Thoracic aorta (tissue), 2 donors: ENCODE measurements around the gene CARMIL1. TPM values are rescaled to one million over a fixed set of nuclear protein-coding genes. Genes with fewer than 3 reads are reported as not detected.
A peak's percentile ranks its signal among the peaks of the same experiment; 100 is the strongest.

ENCODE experiments used
- ATAC-seq: fragments of 150-250 bp; one replicate; pipeline ENCODE4 v1.8.0; 2017; ENCODE audit warnings: low read depth; ENCODE audit not compliant: insufficient number of reproducible peaks, low FRiP score
- DNase-seq: peaks from one replicate; pipeline ENCODE4 v3.0.0-alpha.2; 2020; ENCODE audit warnings: low spot score
- H3K27ac ChIP-seq, 2 donors: fragments of 200-600 bp; sonication (generic); 1 replicate in 1 of 2; 2 replicates in 1 of 2; pipeline ENCODE4 v1.5.1; 2016; ENCODE audit warnings: mild to moderate bottlenecking in 2 of 2, moderate library complexity in 2 of 2
- H3K27me3 ChIP-seq: fragments of 200-600 bp; sonication (generic); replicated peaks from 2 replicates; pipeline ENCODE4 v1.6.0; 2016; ENCODE audit warnings: mild to moderate bottlenecking; ENCODE audit not compliant: insufficient read depth
- H3K36me3 ChIP-seq: fragments of 200-600 bp; sonication (generic); one replicate; pipeline ENCODE4 v1.5.1; 2016
- H3K4me1 ChIP-seq, 2 donors: fragments of 200-600 bp; sonication (generic); 1 replicate in 1 of 2; 2 replicates in 1 of 2; pipeline versions ENCODE4 v1.5.1 to v1.6.0; 2016; ENCODE audit warnings: low read depth in 2 of 2, mild to moderate bottlenecking in 1 of 2; ENCODE audit not compliant: control insufficient read depth in 1 of 2
- H3K4me3 ChIP-seq: fragments of 200-600 bp; sonication (generic); 2 replicates; pipeline ENCODE4 v1.5.1; 2016; ENCODE audit warnings: mild to moderate bottlenecking
- H3K9me3 ChIP-seq: fragments of 200-600 bp; sonication (generic); 2 replicates; pipeline ENCODE4 v1.5.1; 2016
- total RNA-seq, 2 donors: library from RNA; depleted of rRNA; stranded (reverse); fragments of >200 nt; gene quantifications; one replicate each; pipeline versions ENCODE4 v1.1.0 to v1.2.3, GENCODE V29; 2016
- TF ChIP-seq, protein P1 (sequence below): fragments of 200-600 bp; sonication (generic); IDR thresholded peaks from one replicate; pipeline ENCODE4 v1.5.1; 2019; ENCODE audit warnings: antibody characterized with exemption

The CARMIL1 gene
- total RNA-seq, 2 donors from 2014 or later, result 60.4 to 63.0 TPM

DNA sequence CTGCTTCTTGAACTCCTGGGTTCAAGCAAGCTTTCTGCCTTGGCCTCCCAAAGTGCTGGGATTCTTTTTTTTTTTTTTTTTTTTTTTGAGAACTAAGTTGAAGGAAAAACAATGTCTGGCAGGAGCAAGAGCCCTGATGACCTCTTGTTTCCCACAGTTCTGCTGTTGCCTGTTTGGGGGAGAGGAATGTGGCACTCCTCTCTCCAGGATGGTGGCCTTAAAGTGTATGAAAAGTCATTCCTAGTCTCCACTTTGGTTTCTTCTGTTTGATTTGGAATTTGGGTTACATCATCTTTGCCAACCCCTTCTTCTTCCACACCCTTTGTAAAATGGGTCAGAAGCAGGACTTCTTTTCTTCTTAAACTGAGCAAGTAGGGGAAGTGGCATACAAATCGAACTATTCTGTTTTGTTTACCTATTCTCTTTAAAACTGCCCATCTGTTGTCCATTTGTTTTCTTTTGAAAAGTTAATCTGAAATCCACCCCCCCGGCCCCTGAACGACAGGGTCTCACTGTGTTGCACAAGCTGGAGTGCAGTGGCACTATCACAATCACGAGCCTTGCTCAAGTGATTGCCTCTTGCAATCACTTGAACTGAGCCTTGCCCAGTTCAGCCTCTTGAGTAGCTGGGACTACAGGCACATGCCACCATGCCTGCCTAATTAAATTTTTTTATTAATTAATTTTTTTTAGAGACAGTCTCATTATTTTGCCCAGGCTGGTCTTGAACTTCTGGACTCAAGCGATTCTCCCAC is 11.3 kb downstream of the CARMIL1 start:
- TF ChIP-seq, protein P1, sequence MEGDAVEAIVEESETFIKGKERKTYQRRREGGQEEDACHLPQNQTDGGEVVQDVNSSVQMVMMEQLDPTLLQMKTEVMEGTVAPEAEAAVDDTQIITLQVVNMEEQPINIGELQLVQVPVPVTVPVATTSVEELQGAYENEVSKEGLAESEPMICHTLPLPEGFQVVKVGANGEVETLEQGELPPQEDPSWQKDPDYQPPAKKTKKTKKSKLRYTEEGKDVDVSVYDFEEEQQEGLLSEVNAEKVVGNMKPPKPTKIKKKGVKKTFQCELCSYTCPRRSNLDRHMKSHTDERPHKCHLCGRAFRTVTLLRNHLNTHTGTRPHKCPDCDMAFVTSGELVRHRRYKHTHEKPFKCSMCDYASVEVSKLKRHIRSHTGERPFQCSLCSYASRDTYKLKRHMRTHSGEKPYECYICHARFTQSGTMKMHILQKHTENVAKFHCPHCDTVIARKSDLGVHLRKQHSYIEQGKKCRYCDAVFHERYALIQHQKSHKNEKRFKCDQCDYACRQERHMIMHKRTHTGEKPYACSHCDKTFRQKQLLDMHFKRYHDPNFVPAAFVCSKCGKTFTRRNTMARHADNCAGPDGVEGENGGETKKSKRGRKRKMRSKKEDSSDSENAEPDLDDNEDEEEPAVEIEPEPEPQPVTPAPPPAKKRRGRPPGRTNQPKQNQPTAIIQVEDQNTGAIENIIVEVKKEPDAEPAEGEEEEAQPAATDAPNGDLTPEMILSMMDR, result no peak
- H3K27ac ChIP-seq, result peak overlapping the region; percentile 66 to 98
- H3K9me3 ChIP-seq, result no peaks in the 10 kb centered on the region
- H3K4me3 ChIP-seq, result no peak overlapping the region
- H3K4me1 ChIP-seq, result peaks cover 36 to 98% of the 10 kb centered on the region in 2 donors
- H3K36me3 ChIP-seq, result no peaks in the 10 kb centered on the region
- no peak for DNase-seq
- H3K27me3 ChIP-seq, result no peaks in the 10 kb centered on the region
- ATAC-seq, result no peak

DNA sequence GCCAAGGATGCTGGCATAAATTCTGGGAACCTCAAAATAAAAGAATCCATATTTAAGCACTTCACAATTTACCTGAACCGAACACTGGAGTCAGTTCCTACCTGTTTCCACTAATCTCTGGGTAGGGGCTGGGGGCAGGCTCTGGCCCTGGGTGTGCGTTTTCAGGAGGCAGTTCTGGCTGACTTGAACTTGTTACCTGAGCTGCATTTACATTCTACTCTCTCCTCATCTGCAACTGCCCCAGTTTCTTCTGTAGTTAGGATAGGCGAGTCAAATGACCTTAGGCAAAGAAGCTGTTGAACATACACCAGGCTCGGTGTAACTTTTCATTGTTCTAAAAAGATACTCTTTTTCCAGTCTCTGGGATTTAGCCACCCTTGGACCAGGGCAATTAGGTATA is 13.2 kb downstream of the CARMIL1 start:
- TF ChIP-seq, protein P1, result no peak
- no peaks in the 10 kb centered on the region for H3K9me3 ChIP-seq
- peak overlapping the region; percentile 97 to 98 for H3K27ac ChIP-seq
- no peak for ATAC-seq
- H3K27me3 ChIP-seq, result no peaks in the 10 kb centered on the region
- no peak overlapping the region for H3K4me3 ChIP-seq
- H3K36me3 ChIP-seq, result no peaks in the 10 kb centered on the region
- peaks cover 50 to 98% of the 10 kb centered on the region in 2 donors for H3K4me1 ChIP-seq
- no peak for DNase-seq

DNA sequence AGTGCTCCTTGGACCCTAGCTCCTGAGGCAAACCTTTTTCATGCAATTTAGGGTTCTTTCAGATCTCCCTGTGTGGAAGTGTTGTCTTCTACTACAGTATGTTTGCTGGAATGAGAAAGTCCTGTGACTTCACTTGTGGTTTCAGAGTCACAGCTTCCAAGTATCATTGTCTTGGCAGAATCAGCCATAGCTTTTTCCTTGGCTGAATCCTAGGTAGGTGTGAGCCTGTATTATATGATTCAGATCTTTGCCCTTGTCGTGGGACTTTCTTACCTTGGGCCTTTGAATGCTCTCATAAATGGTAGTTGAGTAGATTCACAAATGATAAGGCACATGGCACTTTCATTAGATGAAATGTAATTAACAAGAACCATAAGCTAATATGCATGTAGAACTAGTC is 16.5 kb downstream of the CARMIL1 start:
- Histone ChIP-seq H3K9me3 (no peaks in the 10 kb centered on the region), H3K4me3 (no peak overlapping the region), H3K36me3 (no peaks in the 10 kb centered on the region), H3K4me1 (peaks cover 51 to 99% of the 10 kb centered on the region in 2 donors), H3K27ac (peak overlapping the region; percentile 97 to 98), H3K27me3 (no peaks in the 10 kb centered on the region)
- TF ChIP-seq, protein P1, result no peak
- DNase-seq (no peak), ATAC-seq (no peak)

DNA sequence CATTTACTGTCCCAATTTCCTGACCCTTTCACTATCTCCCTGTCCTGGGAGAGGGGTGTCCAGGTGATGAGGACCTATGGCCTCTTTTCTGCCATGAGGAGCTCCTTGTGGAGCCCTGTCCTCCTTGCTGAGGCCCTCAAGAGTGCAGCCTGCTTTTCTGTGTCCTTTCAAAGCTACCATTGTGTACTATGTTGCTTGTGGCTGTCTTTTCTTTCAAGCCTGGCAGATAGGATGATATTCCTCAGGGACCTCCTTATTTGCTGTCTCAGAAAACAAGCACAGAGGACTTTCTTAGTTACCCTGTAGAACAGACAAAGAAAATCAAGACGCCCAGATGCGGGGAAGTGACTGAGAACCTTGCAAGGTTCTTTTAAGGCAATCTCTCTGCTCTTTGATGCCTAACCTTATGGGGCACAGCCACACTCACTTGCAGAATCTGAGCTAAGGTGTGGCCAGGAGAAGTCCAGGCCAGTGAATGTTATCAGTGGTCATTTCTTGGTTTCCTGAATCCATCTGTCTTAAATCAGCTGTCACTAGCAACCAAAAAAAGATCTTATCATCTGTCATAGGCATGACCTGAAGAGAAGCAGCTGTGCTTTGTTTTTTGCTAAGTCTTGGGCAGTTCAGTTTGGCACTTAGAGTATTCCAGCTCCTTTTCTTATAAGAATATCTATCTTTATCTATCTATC is 17.2 kb downstream of the CARMIL1 start:
- ATAC-seq (no peak), DNase-seq (no peak)
- H3K4me1 ChIP-seq, result peaks cover 50 to 99% of the 10 kb centered on the region in 2 donors
- H3K27ac ChIP-seq, result peak overlapping the region; percentile 97 to 98
- TF ChIP-seq, protein P1, result no peak
- H3K4me3 ChIP-seq, result no peak overlapping the region
- no peaks in the 10 kb centered on the region for H3K27me3 ChIP-seq
- H3K36me3 ChIP-seq, result no peaks in the 10 kb centered on the region
- no peaks in the 10 kb centered on the region for H3K9me3 ChIP-seq

DNA sequence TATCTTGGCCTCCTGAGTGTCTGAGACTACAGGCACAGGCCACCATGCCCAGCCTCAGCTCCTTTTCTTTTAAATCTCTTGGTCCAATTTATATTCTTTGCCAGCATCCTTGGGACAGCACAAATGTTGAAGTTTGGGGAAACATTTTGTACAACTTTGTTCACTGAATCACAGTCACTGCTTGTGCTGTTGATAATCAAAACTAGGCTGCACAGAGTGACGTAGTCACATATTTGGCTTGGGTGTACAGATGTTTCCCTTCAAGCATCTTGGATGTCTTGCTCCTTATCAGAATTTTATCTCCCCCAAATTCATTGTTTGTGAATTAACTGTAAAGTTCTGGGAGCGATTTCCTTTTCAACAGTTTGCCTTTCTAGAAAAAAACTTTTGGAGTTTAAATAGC is 17.9 kb downstream of the CARMIL1 start:
- peak overlapping the region; percentile 37 for H3K4me3 ChIP-seq
- TF ChIP-seq, protein P1, result no peak
- H3K9me3 ChIP-seq, result no peaks in the 10 kb centered on the region
- H3K36me3 ChIP-seq, result no peaks in the 10 kb centered on the region
- peaks cover 53 to 99% of the 10 kb centered on the region in 2 donors for H3K4me1 ChIP-seq
- peak overlapping the region; percentile 97 to 98 for H3K27ac ChIP-seq
- no peaks in the 10 kb centered on the region for H3K27me3 ChIP-seq
- no peak for DNase-seq
- ATAC-seq, result peak; percentile 83
